NAMALWA (cell line): ENCODE measurements around the gene DMKN.

Experiments used
- DNase-seq: peaks from one replicate; pipeline ENCODE4 v3.0.0-alpha.2; 2015; ENCODE audit warnings: low spot score

Gene DMKN

DNA sequence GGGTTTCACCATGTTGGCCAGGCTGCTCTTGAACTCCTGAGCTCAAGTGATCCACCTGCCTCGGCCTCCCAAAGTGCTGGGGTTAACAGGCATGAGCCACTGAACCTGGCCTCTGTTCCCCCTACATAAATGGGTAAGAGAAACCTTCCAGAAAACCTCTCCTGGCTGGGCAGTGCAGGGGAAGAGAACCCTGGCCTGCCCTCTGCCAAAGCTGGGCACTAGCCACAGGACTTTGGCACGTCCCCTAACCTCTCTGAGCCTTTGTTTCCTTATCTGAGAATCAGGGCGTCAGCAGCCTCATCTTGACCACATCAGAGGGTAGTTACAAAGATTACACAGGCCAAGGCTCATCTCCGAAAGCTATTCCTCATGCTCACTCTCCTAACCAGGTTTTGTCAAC, 12.4 kb upstream of the DMKN start:
- no peak for DNase-seq

DNA sequence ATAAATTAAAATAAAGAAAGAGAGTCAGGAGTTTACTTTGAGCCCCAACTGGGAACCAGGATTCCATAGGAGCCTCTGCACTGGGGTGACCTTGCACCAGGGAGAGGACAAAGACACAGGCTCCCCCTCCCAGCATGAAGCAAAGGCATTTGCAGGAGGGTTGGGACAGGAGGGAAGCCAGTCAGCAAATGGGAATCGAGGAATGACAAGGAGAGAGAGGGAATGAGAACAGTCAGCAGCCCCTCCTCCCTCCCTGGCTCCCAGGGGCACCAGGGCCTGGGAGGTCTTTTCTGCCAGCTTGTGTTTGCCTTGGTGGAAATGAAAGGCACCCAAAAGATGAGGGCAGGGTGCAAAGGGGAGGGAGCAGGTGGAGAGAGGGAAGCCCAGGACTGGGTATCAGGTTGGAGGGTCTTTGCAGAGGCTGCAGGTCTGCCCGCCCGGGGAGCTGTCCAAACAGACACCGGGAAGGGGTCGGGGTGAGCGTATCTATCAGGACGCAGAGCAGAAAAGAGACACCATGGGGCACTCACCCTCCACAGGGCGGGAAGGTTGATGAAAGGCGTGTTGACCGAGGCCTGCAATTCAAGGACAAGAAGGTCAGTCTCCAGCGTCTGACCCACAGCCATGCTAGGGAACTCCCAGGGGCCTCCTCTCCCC, 10.9 kb upstream of the DMKN start:
- DNase-seq = no peak

DNA sequence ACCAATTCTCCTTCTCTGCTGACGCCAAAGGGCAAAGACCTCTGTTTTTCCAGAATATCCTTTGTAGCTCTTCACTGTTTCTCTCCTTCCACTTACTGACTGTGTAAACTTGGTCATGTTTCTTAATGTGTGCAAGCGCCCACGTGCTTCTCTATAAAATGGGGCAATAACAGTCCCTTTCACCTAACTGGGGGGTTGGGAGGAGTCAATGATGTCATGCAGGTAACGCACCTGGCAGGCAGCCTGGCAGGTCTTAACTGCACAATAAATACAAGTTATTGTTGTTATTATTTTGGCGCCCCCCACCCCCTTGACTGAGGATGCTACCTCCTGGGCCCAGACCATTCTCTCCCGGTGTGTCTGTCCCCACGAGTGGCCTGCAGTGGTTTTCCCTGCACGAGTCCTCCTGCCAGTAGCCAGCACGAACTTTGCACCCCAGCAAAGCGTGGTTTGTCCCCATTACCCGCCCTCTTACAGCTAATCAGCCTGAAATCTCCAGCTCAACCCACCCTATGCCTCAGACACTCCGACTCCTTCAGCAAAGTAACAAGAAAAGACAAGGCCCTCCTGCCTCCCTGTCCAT, 9.4 kb upstream of the DMKN start:
- no peak for DNase-seq

DNA sequence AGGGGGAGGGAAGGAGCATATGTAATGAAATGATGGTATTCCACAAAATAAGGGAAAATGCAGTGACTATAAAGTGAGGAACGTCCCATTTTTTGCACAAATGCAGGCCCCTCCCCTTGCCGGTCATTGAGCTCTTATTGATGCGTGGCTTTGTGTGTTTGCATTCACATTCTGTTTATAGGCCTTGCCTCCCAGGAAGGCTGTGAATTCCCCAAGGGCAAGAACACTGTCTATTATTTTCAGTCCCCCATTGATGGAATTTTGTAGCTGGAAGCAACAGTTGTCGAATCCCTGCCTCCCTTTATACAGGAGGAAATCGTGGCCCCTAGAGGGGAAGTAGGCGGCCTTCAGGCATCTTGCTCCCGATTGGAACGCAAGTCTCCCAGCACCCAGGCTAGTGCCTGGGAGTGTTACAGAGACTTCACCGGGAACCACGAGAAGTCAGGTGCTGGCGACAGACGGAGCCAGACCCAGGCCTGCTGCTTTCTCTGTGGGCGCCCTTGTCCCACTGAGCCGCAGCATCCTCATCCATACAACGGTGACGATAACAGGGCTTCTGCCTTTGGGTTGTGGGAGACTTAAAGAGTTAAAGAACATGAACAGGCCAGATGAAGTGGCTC, 7.8 kb upstream of the DMKN start:
- DNase-seq = no peak

DNA sequence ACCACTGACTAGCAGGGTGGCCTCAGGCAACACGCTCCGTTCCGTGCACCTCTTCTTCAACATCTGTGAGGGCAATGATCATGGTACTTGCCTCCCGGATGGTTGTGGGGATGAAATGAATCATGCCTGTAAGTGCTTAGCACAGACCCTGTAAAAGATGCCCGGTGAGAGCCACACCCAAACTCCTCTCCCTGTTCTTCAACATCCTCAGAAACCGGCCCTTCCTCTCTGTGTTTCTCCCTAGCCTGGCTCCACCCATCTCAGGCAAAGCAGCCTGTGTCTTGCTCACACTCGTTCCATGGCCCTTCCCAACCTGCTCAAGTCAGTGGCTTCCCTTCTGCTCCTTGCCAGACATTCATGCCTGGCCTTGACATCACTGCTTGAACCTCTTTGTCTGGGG, 5.8 kb upstream of the DMKN start:
- no peak for DNase-seq

DNA sequence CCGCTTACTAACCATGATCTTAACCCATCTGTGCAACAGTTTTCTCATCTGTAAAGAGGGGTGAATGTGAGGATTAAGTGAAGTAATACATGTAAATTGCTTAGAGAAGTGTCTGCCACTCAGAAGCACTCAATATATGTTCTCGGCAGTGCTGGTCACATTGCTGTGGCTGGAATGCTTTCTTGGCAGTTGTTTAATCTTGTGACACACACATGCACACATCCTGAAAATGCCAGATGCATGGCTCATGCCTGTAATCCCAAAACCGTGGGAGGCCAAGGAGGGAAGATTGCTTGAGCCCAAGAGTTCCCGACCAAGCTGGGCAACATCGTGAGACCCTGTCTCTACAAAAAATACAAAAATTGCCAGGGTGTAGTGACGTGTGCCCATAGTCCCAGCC, 4.9 kb upstream of the DMKN start:
- DNase-seq = no peak

DNA sequence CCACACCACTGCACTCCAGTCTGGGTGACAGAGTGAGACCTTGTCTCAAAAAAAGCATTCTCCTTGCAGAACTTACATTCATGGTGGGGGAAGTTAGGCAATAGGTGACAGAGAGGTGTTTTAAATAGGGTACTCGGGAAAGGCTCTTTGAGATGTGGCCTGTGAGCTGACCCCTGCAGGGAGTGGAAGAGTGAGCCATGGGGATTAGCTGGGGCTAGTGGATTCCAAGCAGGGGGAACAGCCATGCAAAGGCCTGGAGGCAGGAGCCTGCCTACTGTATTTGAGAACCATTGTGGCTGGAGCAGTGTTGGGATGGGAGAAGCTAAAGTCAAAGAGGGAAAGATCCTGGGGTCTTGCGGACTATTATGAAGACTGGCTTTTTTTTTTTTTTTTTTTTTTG, 3.9 kb upstream of the DMKN start:
- no peak for DNase-seq

DNA sequence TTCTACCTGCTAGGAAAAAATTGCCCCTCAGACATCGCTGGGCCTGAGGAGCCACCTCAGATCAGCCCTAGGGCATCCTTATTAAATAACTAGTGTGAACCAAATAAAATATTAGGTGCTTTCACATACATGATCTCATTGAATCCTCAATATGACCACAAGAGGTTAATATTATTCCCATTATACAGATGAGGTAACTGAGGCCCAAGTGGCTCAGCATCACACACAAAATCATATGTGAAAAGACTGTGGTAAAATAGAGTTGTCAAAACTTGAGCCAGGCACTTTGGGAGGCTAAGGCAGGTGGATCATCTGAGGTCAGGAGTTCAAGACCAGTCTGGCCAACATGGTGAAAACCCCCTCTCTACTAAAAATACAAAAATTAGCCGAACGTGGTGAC, 2.9 kb upstream of the DMKN start:
- no peak for DNase-seq

DNA sequence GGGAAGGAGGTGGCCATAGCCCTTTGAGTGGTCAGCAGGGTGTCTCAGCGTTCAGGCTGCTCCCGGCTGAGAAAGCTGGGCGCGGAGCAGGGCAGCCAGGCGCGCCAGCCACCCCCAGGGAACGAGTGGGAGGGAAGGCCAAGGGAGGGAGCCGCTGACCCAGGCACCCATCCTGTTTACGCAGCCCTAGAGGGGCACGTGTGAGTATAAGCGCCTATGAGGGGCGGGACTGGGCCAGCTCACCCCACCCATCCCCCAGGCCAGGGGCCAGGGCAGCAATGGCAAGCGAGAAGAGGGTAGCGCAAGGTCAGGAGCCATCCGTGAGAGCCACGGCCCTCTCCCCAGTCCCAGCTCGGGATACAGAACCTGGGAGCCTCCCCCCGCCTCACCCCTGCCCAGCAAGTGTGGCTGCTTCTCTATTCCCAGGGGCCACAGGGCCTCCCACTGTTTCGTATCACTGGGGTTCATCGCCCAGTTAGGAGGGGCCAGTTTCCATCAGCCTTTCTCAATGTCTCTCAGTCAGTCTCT, 897 bp upstream of the DMKN start:
- no peak for DNase-seq

DNA sequence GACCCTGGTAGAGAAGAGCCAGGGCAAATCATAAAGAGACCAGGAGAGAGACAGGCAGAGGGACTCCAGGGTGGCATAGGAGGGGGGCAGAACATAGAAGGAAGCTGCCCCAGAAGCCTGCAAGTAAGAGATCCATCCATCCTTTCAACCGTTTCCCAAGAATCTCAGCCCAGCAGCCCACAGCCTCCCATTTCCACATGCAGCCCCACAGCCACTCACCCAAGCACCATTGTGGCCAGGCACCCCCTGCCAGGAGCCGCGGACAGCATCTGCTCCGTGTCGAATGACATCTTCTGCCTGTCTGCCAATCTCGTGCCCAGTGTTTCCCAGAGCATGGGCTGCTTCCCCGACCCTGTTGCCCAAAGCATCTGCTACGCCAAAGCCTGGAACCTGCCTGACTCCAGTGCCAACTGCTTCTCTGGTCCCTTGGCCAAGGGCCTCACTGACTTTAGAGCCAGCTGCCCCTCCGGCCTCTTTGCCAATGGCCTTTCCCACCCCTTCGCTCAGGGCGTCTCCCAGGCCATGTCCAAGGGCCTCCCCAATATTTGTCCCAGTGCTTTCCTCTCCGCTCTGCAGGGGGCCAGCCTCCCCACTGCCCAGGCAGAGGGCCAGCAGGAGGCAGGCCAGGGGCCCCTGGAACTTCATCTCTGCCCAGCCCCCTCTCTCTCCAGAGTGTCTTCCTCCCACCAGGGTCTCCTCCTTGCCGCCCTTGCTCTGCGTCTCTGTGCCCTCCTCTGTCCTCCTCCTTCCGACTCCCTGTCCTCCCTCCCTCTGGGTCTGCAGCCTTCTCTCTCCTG, 420 bp downstream of the DMKN start:
- no peak for DNase-seq

DNA sequence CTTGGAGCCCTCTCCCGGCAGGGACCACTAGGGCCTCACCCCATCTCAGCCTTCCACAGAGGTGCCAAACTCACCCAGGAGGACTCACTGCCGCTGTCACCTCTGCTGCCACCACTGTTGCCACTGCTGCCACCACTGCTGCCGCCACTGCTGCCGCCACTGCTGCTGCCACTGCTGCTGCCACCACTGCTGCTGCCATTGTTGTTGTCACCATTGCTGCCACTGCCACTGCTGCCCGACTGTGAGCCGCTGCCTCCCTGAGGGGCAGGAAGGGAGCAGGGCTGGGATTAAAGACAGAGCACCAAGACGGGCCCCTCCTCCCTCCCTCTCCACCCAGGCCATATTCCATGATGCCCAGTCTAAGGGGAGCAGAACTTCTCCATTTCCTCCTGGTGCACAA, 2.1 kb downstream of the DMKN start:
- DNase-seq = no peak

DNA sequence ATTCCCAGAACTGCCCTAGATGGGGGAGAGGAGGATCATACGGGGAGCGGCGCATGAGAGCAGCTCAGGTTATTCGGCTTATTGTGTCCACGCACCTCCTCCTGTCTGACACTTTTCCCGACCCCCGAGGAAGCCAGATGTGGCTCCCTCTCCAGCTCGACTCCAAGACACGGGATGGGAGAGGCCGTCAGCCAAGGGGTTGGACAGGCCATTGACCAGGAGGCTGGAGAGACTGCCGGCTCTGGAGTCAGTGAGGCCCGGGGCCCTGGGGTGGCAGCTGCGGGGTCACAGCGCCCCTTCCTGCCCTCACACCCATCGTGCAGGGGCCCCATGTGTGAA, 2.9 kb downstream of the DMKN start:
- DNase-seq = no peak

DNA sequence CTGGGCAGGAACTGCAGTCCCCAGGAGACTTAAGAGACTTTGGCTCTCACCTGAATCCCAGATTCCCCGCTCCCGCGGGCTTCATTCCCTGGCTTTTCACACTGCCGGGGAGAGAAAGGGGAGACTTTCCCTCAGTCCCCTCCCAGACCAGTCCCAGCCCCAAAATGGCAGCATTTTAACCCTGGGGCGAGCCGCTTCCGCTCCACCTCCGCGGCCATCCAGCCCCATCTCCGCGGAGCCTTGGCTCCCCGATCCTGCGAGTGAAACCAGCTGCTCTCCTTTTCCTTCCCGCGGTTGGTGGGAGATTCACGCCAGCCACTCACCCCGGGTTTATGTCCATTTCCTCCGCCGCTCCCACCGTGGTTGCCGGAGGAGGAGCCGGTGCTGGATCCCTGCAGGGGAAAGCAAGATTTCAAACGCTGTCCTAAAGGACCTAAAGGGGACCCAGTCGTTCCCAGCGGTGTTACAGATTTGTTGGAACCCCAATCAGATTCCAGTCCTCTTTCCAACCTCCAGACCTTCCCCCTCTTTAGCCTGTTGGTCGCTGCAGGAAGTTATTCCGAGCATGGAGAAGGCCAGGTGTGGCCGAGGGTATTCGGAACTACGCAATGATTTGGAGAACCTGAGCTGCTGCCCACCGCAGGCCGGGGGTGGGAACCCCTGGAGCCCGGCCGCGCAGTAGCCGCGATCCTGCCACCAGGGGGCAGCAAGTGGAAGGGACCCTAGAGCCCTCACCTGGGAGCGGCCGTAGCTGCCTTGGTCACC, 3.4 kb downstream of the DMKN start:
- DNase-seq = peak; percentile 66

DNA sequence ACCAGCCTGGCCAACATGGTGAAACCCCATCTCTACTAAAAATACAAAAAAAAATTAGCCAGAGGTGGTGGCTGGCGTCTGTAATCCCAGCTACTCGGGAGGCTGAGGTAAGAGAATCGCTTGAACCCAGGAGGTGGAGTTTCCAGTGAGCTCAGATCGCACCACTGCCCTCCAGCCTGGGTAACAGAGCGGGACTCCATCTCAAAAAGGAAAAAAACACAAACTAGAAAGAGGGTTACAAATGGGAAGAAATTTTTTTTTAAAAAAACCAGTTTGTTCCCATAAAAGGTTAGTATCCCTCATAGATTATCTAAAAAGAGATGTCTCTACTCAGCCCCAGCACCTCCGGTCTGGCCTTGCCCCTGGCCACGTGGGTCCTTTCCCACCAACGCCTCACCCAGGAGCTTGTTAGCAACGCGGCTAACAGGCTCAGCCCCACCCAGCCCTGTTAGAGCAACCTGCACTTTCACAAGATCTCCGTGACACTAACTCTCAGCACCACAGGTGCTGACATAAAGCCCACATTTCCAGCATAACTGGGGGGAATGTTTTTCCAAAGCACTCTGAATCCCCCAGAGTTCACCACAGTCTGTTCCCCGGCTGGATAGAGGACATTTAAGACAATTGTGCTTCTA, 4.3 kb downstream of the DMKN start:
- DNase-seq = peak; percentile 23

DNA sequence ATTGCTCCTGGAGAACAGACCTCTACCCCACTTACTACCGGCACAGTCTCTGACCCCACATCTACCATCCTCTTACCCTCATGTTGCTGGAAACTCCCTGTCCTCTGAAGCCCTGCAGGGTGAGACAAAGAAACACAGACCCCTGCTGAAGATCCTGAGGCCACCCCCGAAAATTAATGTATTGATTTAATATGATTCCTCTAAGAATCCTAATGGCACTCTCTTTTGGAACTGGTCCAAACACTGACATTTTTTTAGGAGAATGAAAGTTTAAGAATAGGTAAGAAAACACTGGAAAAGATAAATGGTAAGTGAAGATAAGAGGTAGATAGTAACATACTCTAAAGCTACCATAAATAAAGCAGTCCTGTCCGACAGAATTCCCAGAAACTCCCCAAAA, 5.3 kb downstream of the DMKN start:
- no peak for DNase-seq

DNA sequence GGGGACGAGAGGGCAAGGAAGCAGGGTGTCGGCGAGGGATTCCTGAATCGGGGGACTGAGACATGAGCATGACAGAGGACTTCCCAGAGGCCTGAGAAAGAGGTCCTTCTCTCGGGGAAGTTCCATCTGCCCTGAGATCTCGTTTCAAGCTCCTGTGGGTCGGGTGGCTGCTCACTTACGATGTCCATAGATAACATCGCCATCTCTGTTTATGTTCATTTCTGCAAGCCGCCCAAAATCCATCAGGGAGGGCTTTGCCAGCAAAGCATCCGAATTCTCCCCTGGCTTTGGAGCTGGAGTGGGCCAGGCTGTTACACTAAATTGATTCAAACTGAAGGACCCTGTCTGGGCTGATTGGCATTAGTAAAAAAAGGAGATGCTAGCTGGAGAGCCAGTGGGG, 5.9 kb downstream of the DMKN start:
- DNase-seq = no peak

DNA sequence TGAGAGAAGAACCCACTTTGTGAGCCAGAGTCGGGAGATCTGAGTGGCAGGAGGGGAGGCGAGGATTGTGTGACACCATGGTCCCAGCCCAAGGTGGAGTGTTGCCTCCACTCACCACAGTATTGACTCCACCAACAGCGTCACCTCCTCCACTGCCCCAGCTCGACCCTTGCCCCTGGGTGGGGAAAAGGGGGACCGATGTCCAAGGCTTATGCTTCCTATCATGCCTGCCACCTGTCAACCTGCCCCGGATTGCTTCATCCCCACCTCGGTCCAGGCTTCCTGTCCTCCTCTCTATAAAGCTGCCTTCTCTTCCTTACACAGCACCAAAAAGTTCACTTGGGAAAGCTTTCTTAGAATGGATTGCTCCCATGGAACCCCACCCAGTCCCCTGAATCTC, 7.4 kb downstream of the DMKN start:
- DNase-seq = no peak

DNA sequence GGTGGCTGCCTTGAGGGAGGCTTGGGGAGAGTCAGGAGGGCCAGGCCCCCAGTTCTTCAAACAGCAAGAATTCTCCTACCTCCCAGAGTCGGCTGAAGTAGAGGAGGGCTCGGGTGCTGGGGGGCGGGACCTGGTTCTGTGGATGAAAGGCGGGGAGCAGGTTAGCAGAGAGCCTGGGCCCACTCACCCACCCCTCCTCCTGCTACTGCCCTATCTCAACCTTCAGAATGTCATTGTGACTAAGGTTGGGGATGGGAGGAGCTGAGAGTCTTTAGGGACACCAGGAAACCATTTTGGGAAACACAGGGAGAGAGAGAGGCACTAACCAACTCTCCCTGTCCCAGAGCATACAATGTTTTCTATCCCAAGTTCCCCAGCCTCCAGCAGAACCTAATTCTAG, 10.7 kb downstream of the DMKN start:
- DNase-seq = no peak

DNA sequence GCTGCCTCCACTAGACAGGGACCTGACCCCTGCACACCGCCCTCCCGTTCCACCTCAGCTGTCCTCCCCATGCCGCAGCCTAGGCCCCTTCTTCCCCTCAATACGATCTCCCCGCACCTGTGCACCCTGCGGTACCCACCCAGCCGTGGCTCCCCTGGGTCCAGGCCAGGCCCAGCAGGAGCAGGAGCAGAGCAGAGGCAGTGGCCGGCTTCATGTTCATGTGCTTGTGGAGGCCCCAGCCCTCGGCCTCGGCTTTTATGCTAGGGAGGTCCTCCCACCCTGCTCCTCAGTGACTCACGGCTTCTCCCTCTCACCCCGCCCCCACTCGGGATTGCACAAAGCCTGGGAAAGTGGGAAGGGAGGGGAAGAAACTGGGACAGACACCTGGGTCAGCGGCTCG, 11.8 kb downstream of the DMKN start:
- no peak for DNase-seq

DNA sequence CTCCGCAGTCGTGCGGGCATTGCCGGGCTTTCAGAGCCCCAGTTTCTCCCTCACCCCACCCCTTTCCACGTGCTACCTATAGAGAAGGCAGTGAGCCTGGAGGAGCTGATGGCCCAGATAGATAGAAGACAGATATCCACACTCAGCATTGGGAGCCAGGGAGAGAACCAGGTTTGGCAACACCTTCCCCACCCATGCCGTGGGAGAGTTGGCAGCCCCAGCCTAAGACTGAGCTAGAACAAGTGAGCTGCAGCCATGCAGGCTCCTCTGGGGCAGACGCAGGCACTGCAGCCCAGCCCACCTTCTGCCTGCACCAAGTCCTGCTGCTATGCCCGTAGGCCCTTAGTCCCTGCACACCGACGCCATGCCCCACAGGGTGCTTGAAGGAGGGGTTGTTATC, 12.8 kb downstream of the DMKN start:
- no peak for DNase-seq

DNA sequence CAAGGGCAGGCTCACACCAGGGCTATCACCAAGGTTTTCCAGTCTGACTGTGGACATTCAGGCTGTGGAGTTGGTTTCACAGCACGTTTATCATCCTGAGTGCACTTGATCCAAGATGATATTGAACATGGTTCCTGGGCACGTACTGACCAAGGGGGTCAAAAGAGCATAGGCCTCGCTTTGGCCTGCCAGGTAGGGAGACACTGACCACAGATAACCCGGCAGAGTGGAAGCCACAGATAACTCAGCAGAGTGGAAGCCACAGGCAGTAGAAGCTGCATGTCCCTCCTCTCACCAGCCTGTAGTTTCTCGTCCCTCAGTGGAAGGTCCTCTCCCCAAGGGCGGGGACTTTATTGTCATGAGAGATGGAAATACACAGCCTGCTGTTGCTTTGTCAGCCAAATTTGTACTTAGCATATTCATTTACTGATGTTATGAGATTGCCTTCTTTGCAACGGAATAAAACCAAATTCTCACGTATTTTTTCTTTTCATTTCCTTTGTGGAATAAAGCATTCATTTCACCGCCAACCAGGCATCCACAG, 14.4 kb downstream of the DMKN start:
- no peak for DNase-seq

DNA sequence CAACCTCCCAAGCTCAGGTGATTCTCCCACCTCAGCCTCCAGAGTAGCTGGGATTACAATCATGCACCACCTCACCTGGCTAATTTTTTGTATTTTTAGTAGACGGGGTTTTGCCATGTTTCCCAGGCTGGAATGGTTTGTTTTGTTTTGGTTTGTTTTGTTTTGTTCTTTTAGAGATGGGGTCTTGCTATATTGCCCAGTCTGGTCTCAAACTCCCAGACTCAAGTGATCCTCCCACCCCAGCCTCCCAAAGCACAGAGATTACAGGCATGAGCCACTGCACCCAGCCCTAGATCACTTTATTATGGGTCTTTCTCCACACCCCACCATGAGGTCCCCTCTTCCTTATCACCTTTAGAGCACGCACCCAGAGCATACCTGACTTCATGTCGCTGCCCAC, 15.2 kb downstream of the DMKN start:
- DNase-seq = no peak
